ENCODE results near the gene CTU2. TPM values are rescaled to one million over a fixed set of nuclear protein-coding genes. Genes with fewer than 3 reads are reported as not detected.

CTU2 gene
- total RNA-seq: 5.9 and 8.9 TPM in 2 replicates
- 19.5 and 21.2 TPM in 2 replicates for polyA plus RNA-seq

GRCh38 chr16:88706229-88706964, at the start of gene CTU2, which contains the start of gene RNF166:
Gene CTU2, plus strand, starts transcription at chr16:88706503. Its CDS starts 28 bp downstream, at chr16:88706531.
Gene RNF166, minus strand, starts transcription at chr16:88706408. Its CDS starts 83 bp downstream, at chr16:88706325.
- Histone ChIP-seq H3K36me3 (replicated peaks; ENCODE audit: insufficient read depth, low read depth) (no peaks in the 10 kb centered on the region), H3K4me2 (peak within 1 kb of the TSS; percentile 97), H3K27me3 (no peaks in the 10 kb centered on the region), H2AFZ (peak within 1 kb of the TSS; percentile 92), H3K4me1 (ENCODE audit: insufficient read depth) (peaks cover 7% of the 10 kb centered on the region), H3K9me2 (replicated peaks; ENCODE audit: insufficient read depth) (no peaks in the 10 kb centered on the region), H3K4me3 (peak within 1 kb of the TSS; percentile 99), H3K27ac (peak within 1 kb of the TSS; percentile 60), H4K20me1 (ENCODE audit: insufficient read depth, poor library complexity, severe bottlenecking) (no peaks in the 10 kb centered on the region), H3K9me3 (ENCODE audit: low read depth) (no peaks in the 10 kb centered on the region), H3K79me2 (peaks cover 35% of the 10 kb centered on the region)
- WGBS (ENCODE audit: low lambda C conversion rate, missing lambda C conversion rate): under 1% methylated on average over 58 of the region's 86 CpGs
- TF ChIP-seq CTCF (IDR thresholded peaks at IDR 0.05; ENCODE audit: poor library complexity) (no peak), EZH2phosphoT487 (IDR thresholded peaks at IDR 0.05; ENCODE audit: low read depth, severe bottlenecking, unreplicated experiment) (no peak), EZH2 (IDR thresholded peaks at IDR 0.05; ENCODE audit: borderline replicate concordance) (no peak)
- DNase-seq (ENCODE audit: low spot score): peak; percentile 97

GRCh38 chr16:88657371-88657770, 48.9 kb upstream of the CTU2 start:
- no peaks in the 10 kb centered on the region for H3K27me3 ChIP-seq
- DNase-seq (ENCODE audit: low spot score): no peak
- no peaks in the 10 kb centered on the region for H3K36me3 ChIP-seq (replicated peaks; ENCODE audit: insufficient read depth, low read depth)
- H3K79me2 ChIP-seq: peaks cover 35% of the 10 kb centered on the region
- no peak overlapping the region for H2AFZ ChIP-seq
- no peaks in the 10 kb centered on the region for H3K9me2 ChIP-seq (replicated peaks; ENCODE audit: insufficient read depth)
- H3K27ac ChIP-seq: no peak overlapping the region
- H3K4me1 ChIP-seq (ENCODE audit: insufficient read depth): peaks cover 18% of the 10 kb centered on the region
- H4K20me1 ChIP-seq (ENCODE audit: insufficient read depth, poor library complexity, severe bottlenecking): peaks cover 35% of the 10 kb centered on the region
- TF ChIP-seq EZH2phosphoT487 (IDR thresholded peaks at IDR 0.05; ENCODE audit: low read depth, severe bottlenecking, unreplicated experiment) (no peak), CTCF (IDR thresholded peaks at IDR 0.05; ENCODE audit: poor library complexity) (no peak), EZH2 (IDR thresholded peaks at IDR 0.05; ENCODE audit: borderline replicate concordance) (no peak)
- no peak overlapping the region for H3K4me3 ChIP-seq
- 97% methylated on average over 19 of the region's 19 CpGs for WGBS (ENCODE audit: low lambda C conversion rate, missing lambda C conversion rate)
- no peak overlapping the region for H3K4me2 ChIP-seq
- H3K9me3 ChIP-seq (ENCODE audit: low read depth): no peaks in the 10 kb centered on the region

- Histone ChIP-seq H4K20me1 (ENCODE audit: insufficient read depth, poor library complexity, severe bottlenecking) (peaks cover 35% of the 10 kb centered on the region), H3K27me3 (no peaks in the 10 kb centered on the region), H3K9me3 (ENCODE audit: low read depth) (no peaks in the 10 kb centered on the region), H3K4me3 (no peak overlapping the region), H2AFZ (no peak overlapping the region), H3K4me2 (no peak overlapping the region), H3K4me1 (ENCODE audit: insufficient read depth) (peaks cover 18% of the 10 kb centered on the region), H3K79me2 (peaks cover 41% of the 10 kb centered on the region), H3K27ac (no peak overlapping the region), H3K36me3 (replicated peaks; ENCODE audit: insufficient read depth, low read depth) (no peaks in the 10 kb centered on the region), H3K9me2 (replicated peaks; ENCODE audit: insufficient read depth) (no peaks in the 10 kb centered on the region)
- DNase-seq (ENCODE audit: low spot score): no peak
- TF ChIP-seq EZH2phosphoT487 (IDR thresholded peaks at IDR 0.05; ENCODE audit: low read depth, severe bottlenecking, unreplicated experiment) (no peak), EZH2 (IDR thresholded peaks at IDR 0.05; ENCODE audit: borderline replicate concordance) (no peak), CTCF (IDR thresholded peaks at IDR 0.05; ENCODE audit: poor library complexity) (no peak)
- 98% methylated on average over 7 of the region's 15 CpGs for WGBS (ENCODE audit: low lambda C conversion rate, missing lambda C conversion rate)
These were observed 47.6 kb upstream of the CTU2 start for GRCh38 chr16:88658714-88659113.

Data from hepatocyte (in vitro differentiated cells).